Stimulated activated CD8-positive, alpha-beta memory T cell treated with anti-CD3 and anti-CD28 coated beads, Interleukin-15, amount 100 ng/mL, for 48 hours (primary cell): ENCODE results near the gene DLG2.

Experiments used
- DNase-seq, 2 donors: peaks; one replicate each; pipeline ENCODE4 v3.0.0-alpha.2; 2020; ENCODE audit warnings: low read depth in 2 of 2

The DLG2 gene

GRCh38 chr11:83645561-83645960 lies 1981.6 kb downstream of the DLG2 start:
- DNase-seq, result no peak

GRCh38 chr11:83643115-83643514 lies 1984.0 kb downstream of the DLG2 start:
- DNase-seq, result no peak

- DNase-seq, result no peak
Measured at GRCh38 chr11:83642500-83642899, 1984.6 kb downstream of the DLG2 start.

GRCh38 chr11:83641511-83641910 lies 1985.6 kb downstream of the DLG2 start:
- no peak for DNase-seq

GRCh38 chr11:83639995-83640758 lies 1987.0 kb downstream of the DLG2 start:
- DNase-seq, result no peak

- no peak for DNase-seq
Measured at GRCh38 chr11:83635166-83635565, 1992.0 kb downstream of the DLG2 start.

GRCh38 chr11:83630211-83630610 lies 1996.9 kb downstream of the DLG2 start:
- DNase-seq, result no peak

GRCh38 chr11:83629775-83630174 lies 1997.4 kb downstream of the DLG2 start:
- DNase-seq, result no peak

- DNase-seq, result no peak
Measured at GRCh38 chr11:83628622-83629355, 1998.4 kb downstream of the DLG2 start.

- no peak for DNase-seq
Measured at GRCh38 chr11:83625336-83625735, 2001.8 kb downstream of the DLG2 start.

- no peak for DNase-seq
Measured at GRCh38 chr11:83617671-83618070, 2009.5 kb downstream of the DLG2 start.

GRCh38 chr11:83613767-83614121 lies 2013.4 kb downstream of the DLG2 start:
- DNase-seq, result no peak

- DNase-seq, result no peak
Measured at GRCh38 chr11:83612891-83613766, 2014.0 kb downstream of the DLG2 start.

GRCh38 chr11:83611600-83611999 lies 2015.5 kb downstream of the DLG2 start:
- no peak for DNase-seq

GRCh38 chr11:83611031-83611430 lies 2016.1 kb downstream of the DLG2 start:
- no peak for DNase-seq

GRCh38 chr11:83609191-83609590 lies 2018.0 kb downstream of the DLG2 start:
- no peak for DNase-seq

GRCh38 chr11:83608571-83608970 lies 2018.6 kb downstream of the DLG2 start:
- DNase-seq, result no peak

GRCh38 chr11:83601914-83602527 lies 2025.1 kb downstream of the DLG2 start:
- no peak for DNase-seq

- DNase-seq, result no peak
Measured at GRCh38 chr11:83601201-83601913, 2025.8 kb downstream of the DLG2 start.

GRCh38 chr11:83600661-83601060 lies 2026.5 kb downstream of the DLG2 start:
- no peak for DNase-seq

GRCh38 chr11:83599066-83599465 lies 2028.1 kb downstream of the DLG2 start:
- no peak for DNase-seq
